T-helper 2 cell treated with Interferon-gamma antibody and Interleukin-4, amounts not matched to agents 5 μg/mL and 100 μg/mL, for 36 hours (primary cell): ENCODE results near the gene CDKN1C.

Experiments
- DNase-seq: peaks from one replicate; pipeline ENCODE4 v3.0.0; 2021; ENCODE audit warnings: low spot score
- H3K27ac Mint-ChIP-seq: one replicate; pipeline ENCODE4 v1.8.0; 2021; ENCODE audit warnings: mild to moderate bottlenecking, mixed read lengths
- H3K27me3 Mint-ChIP-seq: one replicate; pipeline ENCODE4 v1.8.0; 2021; ENCODE audit warnings: low read depth, mixed read lengths
- H3K36me3 Mint-ChIP-seq: one replicate; pipeline ENCODE4 v1.8.0; 2021; ENCODE audit warnings: low read depth, mixed read lengths
- H3K4me1 Mint-ChIP-seq: one replicate; pipeline ENCODE4 v1.8.0; 2021; ENCODE audit warnings: low read depth, mixed read lengths
- H3K4me3 Mint-ChIP-seq: one replicate; pipeline ENCODE4 v1.8.0; 2022; ENCODE audit warnings: mild to moderate bottlenecking, moderate library complexity, mixed read lengths
- H3K9me3 Mint-ChIP-seq: one replicate; pipeline ENCODE4 v1.8.0; 2021; ENCODE audit warnings: mixed read lengths

The CDKN1C gene

DNA sequence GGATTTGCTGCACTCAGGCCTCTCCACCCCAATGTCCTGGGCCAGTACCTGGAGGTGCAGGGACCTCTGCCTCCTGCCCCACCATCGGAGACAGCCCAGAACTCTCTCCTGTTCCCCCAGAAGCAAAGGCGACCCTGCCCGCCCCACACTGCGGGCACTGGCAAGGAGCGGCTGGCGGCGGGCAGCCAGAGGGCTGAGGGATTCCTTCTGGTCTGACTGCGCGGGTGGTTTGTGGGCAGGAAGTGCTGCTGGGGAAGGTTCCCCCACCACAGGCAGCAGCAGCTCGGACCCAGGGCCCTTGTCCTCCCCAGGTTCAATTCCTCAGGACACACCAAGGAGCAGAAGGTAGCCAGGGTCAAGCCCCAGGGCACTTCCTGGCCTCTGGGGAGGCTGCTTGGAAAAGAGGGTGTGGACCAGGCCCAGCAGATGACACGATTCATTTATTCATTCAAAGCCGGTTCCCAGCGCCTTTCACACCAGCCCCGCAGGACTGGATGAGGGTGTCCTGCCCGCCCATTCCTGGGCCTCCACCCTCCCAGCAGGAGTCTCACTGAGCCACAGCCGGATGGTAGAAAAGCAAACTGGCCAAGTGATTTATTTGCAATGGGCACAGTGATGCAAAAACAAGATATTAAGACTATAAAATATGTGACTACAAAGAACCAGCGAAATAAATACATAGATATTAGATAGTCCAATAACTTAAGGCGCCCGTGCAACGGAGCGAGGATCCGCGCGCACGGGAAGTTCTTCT is 42.5 kb upstream of the CDKN1C start:
- Mint-ChIP-seq H3K27me3 (peaks cover 21% of the 10 kb centered on the region), H3K4me1 (peaks cover 20% of the 10 kb centered on the region), H3K36me3 (no peaks in the 10 kb centered on the region), H3K27ac (no peak overlapping the region), H3K4me3 (peak overlapping the region; percentile 82), H3K9me3 (no peaks in the 10 kb centered on the region)
- no peak for DNase-seq

- Mint-ChIP-seq H3K36me3 (no peaks in the 10 kb centered on the region), H3K4me3 (peak overlapping the region; percentile 82), H3K9me3 (no peaks in the 10 kb centered on the region), H3K27me3 (peaks cover 21% of the 10 kb centered on the region), H3K4me1 (peaks cover 15% of the 10 kb centered on the region), H3K27ac (no peak overlapping the region)
- no peak for DNase-seq
These were observed 41.7 kb upstream of the CDKN1C start for GRCh38 chr11:2927121-2927800.

DNA sequence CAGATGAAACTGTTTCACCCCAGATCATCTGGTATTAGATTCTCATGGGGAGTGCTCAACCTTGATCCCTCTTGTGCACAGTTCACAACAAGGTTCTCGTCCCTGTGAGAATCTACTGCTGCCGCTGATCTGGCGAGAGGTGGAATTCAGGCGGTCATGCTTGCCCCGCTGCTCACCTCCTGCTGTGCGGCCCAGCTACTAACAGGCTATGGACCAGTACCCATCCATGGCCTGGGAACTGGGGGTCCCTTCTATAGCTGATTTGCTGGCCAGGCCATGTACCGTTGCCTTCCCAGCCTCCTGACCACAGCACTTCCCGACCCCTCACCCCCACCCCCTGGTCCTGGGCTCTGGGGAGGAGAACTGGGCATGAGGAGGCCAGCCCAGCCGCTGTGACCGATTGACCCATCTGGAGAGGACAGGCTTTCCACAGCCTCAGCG is 41.1 kb upstream of the CDKN1C start:
- H3K4me1 Mint-ChIP-seq: peaks cover 15% of the 10 kb centered on the region
- no peaks in the 10 kb centered on the region for H3K9me3 Mint-ChIP-seq
- H3K36me3 Mint-ChIP-seq: no peaks in the 10 kb centered on the region
- H3K4me3 Mint-ChIP-seq: no peak overlapping the region
- no peak for DNase-seq
- H3K27me3 Mint-ChIP-seq: peaks cover 21% of the 10 kb centered on the region
- no peak overlapping the region for H3K27ac Mint-ChIP-seq

DNA sequence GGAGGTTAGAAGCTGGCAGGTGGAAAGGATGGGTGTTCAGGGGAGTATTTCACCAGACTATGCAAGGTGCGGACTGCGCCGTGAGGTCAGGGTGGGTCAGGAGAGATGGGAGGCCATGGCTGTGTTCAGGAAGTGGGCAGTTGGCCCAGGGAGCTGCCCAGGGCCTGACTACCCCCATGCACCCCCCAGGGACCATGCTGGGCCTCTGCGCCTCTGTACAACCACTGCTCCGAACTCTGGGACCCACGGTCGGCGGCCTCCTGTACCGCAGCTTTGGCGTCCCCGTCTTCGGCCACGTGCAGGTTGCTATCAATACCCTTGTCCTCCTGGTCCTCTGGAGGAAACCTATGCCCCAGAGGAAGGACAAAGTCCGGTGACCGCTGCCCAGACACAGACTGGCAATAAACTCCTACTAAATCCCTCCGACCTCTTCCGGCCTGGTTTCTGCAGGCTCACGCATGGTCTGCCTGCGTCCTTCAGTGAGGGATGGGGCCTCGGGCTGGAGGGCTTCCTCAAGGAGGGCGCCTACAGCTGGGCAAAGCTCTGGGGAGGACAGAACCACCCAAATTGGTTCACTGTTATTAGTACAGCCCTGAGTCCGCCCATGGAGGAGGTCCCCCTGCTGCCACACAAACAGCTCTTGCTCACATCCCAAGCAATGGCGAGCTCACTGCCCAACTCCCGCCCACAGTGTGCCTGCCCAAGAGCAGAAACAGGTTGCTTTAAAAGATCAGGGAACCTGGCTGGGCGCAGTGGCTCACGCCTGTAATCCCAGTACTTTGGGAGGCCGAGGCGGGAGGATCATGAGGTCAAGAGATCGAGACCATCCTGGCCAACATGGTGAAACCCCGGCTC is 39.5 kb upstream of the CDKN1C start:
- no peak overlapping the region for H3K27ac Mint-ChIP-seq
- peaks cover 19% of the 10 kb centered on the region for H3K27me3 Mint-ChIP-seq
- no peaks in the 10 kb centered on the region for H3K9me3 Mint-ChIP-seq
- H3K4me3 Mint-ChIP-seq: no peak overlapping the region
- peaks cover 12% of the 10 kb centered on the region for H3K4me1 Mint-ChIP-seq
- no peaks in the 10 kb centered on the region for H3K36me3 Mint-ChIP-seq
- no peak for DNase-seq

DNA sequence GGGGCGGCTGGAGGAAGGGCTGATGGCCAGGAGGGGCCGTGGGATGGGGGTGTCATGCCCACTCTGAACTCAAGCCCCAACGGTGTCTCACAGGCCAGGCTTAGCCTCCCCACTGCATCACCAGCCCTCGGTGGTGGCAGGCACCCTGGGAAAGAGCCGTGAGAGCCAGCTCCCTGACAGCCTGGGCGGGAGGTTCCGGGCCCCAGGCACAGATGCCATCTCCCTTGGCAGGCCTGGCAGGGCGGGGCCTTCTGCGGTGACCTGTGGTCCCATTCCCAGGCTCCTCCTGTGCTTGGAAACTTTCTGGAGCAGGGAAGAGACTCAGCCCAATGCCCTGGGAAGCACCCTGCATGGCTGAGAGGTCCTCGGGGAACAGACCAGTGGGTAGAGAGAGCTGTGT is 38.8 kb upstream of the CDKN1C start:
- Mint-ChIP-seq H3K9me3 (no peaks in the 10 kb centered on the region), H3K27ac (no peak overlapping the region), H3K27me3 (peaks cover 17% of the 10 kb centered on the region), H3K4me1 (peaks cover 10% of the 10 kb centered on the region), H3K36me3 (no peaks in the 10 kb centered on the region), H3K4me3 (no peak overlapping the region)
- no peak for DNase-seq

DNA sequence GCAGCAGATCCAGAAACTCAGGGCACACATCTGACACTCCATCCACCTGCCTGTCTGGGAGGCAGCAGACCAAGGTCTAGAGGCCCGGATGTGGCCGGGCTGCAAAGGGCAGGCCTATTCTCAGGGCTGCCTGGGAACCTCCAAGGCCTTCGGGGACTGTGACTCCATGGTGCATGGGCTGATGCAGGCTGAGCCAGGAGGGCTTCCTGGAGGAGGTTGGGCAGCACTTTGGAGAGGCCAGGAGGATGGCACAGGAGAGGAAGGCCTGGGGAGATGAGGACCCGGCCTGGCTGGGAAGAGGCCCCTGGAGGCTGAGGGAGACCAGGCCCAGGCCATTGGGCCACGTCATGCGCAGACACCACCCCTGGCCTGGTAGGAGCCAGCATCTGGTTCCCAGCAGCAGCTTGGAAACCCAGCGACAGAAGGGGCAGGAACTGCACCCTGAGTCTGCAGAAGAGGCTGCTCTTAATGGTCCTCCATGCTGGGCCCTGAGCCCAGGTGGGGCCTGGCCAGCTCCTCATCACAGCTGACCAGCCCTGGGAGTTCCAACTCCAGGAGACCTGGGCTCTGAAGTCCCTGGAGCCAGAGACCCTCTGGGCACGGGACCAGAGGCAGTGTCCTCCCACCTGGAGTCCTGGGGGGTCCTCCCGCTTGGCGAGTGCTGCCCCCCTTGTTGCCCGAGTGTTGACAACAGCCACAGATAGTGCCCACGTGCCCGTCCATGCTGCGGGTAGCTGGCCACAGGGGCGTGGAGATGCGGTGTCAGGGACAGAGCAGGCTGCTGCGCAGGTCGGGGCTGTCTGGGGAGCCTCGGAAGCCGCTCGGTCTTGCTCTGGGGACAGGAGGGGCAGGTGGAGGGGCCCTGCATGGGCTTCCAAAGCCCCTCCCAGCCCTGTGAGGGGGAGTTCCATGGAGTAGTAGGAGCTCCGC is 38.1 kb upstream of the CDKN1C start:
- peaks cover 13% of the 10 kb centered on the region for H3K27me3 Mint-ChIP-seq
- no peak overlapping the region for H3K27ac Mint-ChIP-seq
- no peaks in the 10 kb centered on the region for H3K36me3 Mint-ChIP-seq
- H3K9me3 Mint-ChIP-seq: no peaks in the 10 kb centered on the region
- no peak for DNase-seq
- no peak overlapping the region for H3K4me3 Mint-ChIP-seq
- H3K4me1 Mint-ChIP-seq: peaks cover 8% of the 10 kb centered on the region

DNA sequence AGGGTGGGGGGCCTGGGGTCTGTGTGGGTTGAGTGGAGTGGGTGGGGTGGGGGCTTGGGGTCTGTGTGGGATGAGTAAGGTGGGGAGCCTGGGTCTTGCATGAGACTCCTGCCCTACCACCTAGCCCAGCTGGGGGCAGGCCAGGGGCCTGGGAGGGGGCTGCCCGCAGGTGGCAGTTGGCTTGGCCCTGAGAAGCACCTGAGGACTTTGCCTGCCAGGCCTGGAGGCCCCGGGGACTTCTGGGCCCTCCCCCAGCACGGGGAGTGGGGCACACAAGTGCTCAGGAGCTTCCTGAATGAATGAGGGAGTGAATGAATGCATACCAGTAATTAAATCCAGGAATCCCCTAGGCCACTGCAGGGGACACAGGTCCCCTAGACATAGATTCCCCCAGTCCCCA is 37.1 kb upstream of the CDKN1C start:
- H3K9me3 Mint-ChIP-seq: no peaks in the 10 kb centered on the region
- H3K27me3 Mint-ChIP-seq: peaks cover 6% of the 10 kb centered on the region
- H3K36me3 Mint-ChIP-seq: no peaks in the 10 kb centered on the region
- peaks cover 2% of the 10 kb centered on the region for H3K4me1 Mint-ChIP-seq
- H3K4me3 Mint-ChIP-seq: no peak overlapping the region
- no peak for DNase-seq
- no peak overlapping the region for H3K27ac Mint-ChIP-seq

DNA sequence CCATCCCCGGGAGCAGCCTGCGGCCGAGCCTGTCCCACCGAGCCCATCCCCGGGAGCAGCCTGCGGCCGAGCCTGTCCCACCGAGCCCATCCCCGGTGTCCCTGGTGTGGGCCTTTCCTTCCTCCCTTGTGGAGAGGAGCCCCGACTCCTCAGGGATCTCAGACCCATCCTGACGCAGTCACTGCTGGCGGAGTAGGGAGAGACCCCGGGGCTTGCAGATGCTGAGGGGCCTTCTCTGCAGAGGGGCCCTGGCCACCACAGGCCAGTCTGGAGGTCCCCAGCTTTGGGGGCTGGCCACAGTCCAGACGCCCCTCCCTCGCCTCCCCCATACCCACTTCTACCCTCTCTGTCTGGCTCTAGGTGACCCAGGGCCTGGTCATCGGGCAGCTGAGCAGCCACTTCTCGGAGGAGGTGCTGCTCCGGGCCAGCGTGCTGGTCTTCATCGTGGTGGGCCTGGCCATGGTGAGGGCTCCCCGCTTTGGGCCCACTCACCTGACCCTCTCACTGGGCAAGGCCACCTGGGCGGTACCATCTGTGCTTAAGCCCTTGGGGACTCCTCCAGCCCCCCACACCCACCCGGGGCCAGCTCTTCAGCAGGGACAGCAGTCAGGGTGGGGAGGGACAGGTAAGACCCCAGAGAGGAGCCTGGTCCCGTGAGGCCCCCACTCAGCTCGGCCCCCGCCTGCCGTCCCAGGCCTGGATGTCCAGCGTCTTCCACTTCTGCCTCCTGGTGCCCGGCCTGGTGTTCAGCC is 36.3 kb upstream of the CDKN1C start:
- Mint-ChIP-seq H3K4me1 (no peaks in the 10 kb centered on the region), H3K36me3 (no peaks in the 10 kb centered on the region), H3K4me3 (no peak overlapping the region), H3K27me3 (peaks cover 2% of the 10 kb centered on the region), H3K9me3 (no peaks in the 10 kb centered on the region), H3K27ac (no peak overlapping the region)
- no peak for DNase-seq

DNA sequence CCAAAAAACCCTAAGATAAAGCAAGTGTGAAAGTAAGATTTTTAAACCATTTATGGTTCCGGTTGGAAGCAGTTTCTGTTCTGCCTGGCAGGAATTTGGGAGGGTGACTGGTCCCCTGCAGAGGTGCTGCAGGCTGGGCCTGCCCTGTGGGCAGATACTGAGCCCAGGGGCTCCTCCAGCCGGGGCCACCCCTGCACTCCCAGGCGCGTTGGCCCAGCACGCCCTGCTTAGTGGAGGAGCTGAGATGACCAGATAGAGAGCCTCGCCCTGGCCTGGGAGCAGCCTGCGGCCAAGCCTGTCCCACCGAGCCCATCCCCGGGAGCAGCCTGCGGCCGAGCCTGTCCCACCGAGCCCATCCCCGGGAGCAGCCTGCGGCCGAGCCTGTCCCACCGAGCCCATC is 35.7 kb upstream of the CDKN1C start:
- Mint-ChIP-seq H3K27ac (no peak overlapping the region), H3K36me3 (no peaks in the 10 kb centered on the region), H3K27me3 (no peaks in the 10 kb centered on the region), H3K4me3 (no peak overlapping the region), H3K9me3 (no peaks in the 10 kb centered on the region), H3K4me1 (no peaks in the 10 kb centered on the region)
- DNase-seq: no peak

GRCh38 chr11:2920343-2920742 is 34.8 kb upstream of the CDKN1C start:
- no peaks in the 10 kb centered on the region for H3K9me3 Mint-ChIP-seq
- no peaks in the 10 kb centered on the region for H3K4me1 Mint-ChIP-seq
- no peaks in the 10 kb centered on the region for H3K27me3 Mint-ChIP-seq
- no peaks in the 10 kb centered on the region for H3K36me3 Mint-ChIP-seq
- no peak overlapping the region for H3K4me3 Mint-ChIP-seq
- no peak overlapping the region for H3K27ac Mint-ChIP-seq
- no peak for DNase-seq

DNA sequence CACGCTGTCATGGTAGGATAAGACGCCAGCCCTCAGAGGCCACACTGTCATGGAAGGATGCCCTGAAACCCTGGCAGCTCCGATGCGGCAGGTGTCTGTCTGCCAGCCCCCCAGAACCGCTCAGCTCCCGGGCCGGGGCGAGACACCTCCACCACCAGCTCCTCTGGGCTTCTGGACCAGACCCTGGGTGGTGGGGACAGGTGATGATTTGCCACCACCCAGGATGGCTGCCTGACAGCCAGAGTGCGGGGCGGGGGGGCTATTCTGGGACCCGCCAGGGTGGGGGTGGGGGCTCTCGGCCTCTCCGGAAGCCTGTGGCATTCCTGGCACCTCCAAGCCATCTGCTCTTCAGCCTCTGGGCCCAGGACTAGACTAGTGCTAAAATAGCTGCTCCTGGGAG is 34.3 kb upstream of the CDKN1C start:
- H3K4me3 Mint-ChIP-seq: no peak overlapping the region
- no peaks in the 10 kb centered on the region for H3K9me3 Mint-ChIP-seq
- no peak for DNase-seq
- no peak overlapping the region for H3K27ac Mint-ChIP-seq
- H3K36me3 Mint-ChIP-seq: no peaks in the 10 kb centered on the region
- H3K27me3 Mint-ChIP-seq: no peaks in the 10 kb centered on the region
- no peaks in the 10 kb centered on the region for H3K4me1 Mint-ChIP-seq

DNA sequence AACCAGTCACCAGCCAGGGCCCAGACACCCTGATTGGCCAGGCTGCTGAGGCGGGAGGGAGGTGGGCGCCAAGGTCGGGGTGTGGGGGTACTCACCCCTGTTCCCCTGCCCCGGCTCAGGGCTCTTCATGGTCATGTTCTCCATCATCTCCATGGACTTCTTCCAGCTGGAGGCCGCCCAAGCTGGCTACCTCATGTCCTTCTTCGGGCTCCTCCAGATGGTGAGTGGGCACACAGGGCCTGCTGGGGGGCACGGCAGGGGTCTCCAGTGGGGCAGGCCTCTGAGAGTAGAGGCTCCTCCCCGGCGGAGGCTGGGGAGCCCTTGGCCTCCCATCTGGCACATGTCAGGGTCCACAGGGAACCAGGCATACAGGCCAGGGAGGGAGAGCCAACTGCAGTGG is 33.6 kb upstream of the CDKN1C start:
- Mint-ChIP-seq H3K36me3 (no peaks in the 10 kb centered on the region), H3K27ac (no peak overlapping the region), H3K4me1 (no peaks in the 10 kb centered on the region), H3K27me3 (no peaks in the 10 kb centered on the region), H3K4me3 (no peak overlapping the region), H3K9me3 (no peaks in the 10 kb centered on the region)
- no peak for DNase-seq
